ENCODE measurements around the gene CXXC5.

CXXC5 gene

GRCh38 chr5:139702548-139702947 lies 54.4 kb downstream of the CXXC5 start:
- ChIA-PET CTCF (interaction anchor here (1.2 to 4.5 kb wide), 4 partner anchors 7 to 68 kb away, joined by 3 to 46 read pairs (median 22); partner anchors contain the start of gene CXXC5), POLR2A (no interaction called here)
- Histone ChIP-seq H3K4me1 (ENCODE audit: control extremely low read depth in 1 of 4, control insufficient read depth in 4 of 4, insufficient read depth in 4 of 4, low read length in 3 of 4) (peaks cover 0 to 76% (median 56%) of the 10 kb centered on the region in 4 experiments), H3K27ac (ENCODE audit: insufficient read depth in 1 of 2, low read depth in 1 of 2, low read length in 2 of 2, poor library complexity in 1 of 2, severe bottlenecking in 2 of 2) (no peak overlapping the region), H3K9me3 (ENCODE audit: control extremely low read depth in 1 of 5, control insufficient read depth in 4 of 5, insufficient read depth in 2 of 5, low read depth in 1 of 5, low read length in 4 of 5) (no peaks in the 10 kb centered on the region), H3K4me3 (ENCODE audit: control insufficient read depth in 1 of 7, extremely low read depth in 1 of 7, insufficient read depth in 4 of 7, low read depth in 2 of 7, low read length in 6 of 7) (no peak overlapping the region), H3K27me3 (replicated peaks in 2 of 5; ENCODE audit: control insufficient read depth in 4 of 5, insufficient read depth in 5 of 5, low read length in 4 of 5) (no peaks in the 10 kb centered on the region), H3K36me3 (ENCODE audit: control insufficient read depth in 4 of 4, insufficient read depth in 4 of 4, low read length in 3 of 4) (no peaks in the 10 kb centered on the region)
- WGBS (ENCODE audit: insufficient coverage): 88% methylated on average over 1 of the region's 3 CpGs
- no peak for DNase-seq

GRCh38 chr5:139704748-139705147 lies 56.6 kb downstream of the CXXC5 start:
- H3K27ac ChIP-seq (ENCODE audit: insufficient read depth in 1 of 2, low read depth in 1 of 2, low read length in 2 of 2, poor library complexity in 1 of 2, severe bottlenecking in 2 of 2): no peak overlapping the region
- no peaks in the 10 kb centered on the region for H3K9me3 ChIP-seq (ENCODE audit: control extremely low read depth in 1 of 5, control insufficient read depth in 4 of 5, insufficient read depth in 2 of 5, low read depth in 1 of 5, low read length in 4 of 5)
- no peak overlapping the region for H3K4me3 ChIP-seq (ENCODE audit: control insufficient read depth in 1 of 7, extremely low read depth in 1 of 7, insufficient read depth in 4 of 7, low read depth in 2 of 7, low read length in 6 of 7)
- DNase-seq: no peak
- ChIA-PET POLR2A (interaction anchor here (0.6 kb wide), 1 partner anchor 59 kb away, joined by 3 read pairs; no protein-coding TSS in a partner anchor), CTCF (interaction anchor here (8.7 kb wide), 1 partner anchor 70 kb away, joined by 118 read pairs; no protein-coding TSS in a partner anchor)
- WGBS (ENCODE audit: insufficient coverage): 100% methylated on average over 2 of the region's 4 CpGs
- H3K27me3 ChIP-seq (replicated peaks in 2 of 5; ENCODE audit: control insufficient read depth in 4 of 5, insufficient read depth in 5 of 5, low read length in 4 of 5): no peaks in the 10 kb centered on the region
- H3K4me1 ChIP-seq (ENCODE audit: control extremely low read depth in 1 of 4, control insufficient read depth in 4 of 4, insufficient read depth in 4 of 4, low read length in 3 of 4): peaks cover 0 to 73% (median 51%) of the 10 kb centered on the region in 4 experiments
- no peaks in the 10 kb centered on the region for H3K36me3 ChIP-seq (ENCODE audit: control insufficient read depth in 4 of 4, insufficient read depth in 4 of 4, low read length in 3 of 4)

- peak in 2 of 3 donors; percentile 34 to 41 for DNase-seq
- 96% methylated on average over 2 of the region's 3 CpGs for WGBS (ENCODE audit: insufficient coverage)
- no peaks in the 10 kb centered on the region for H3K9me3 ChIP-seq (ENCODE audit: control extremely low read depth in 1 of 5, control insufficient read depth in 4 of 5, insufficient read depth in 2 of 5, low read depth in 1 of 5, low read length in 4 of 5)
- ChIA-PET POLR2A (interaction anchor here (0.8 to 1.2 kb wide), 2 partner anchors 8 to 55 kb away, joined by 3 to 5 read pairs; no protein-coding TSS in a partner anchor), CTCF (interaction anchor here (1.1 to 8.7 kb wide), 3 partner anchors 12 to 70 kb away, joined by 3 to 118 read pairs (median 3); no protein-coding TSS in a partner anchor)
- no peaks in the 10 kb centered on the region for H3K27me3 ChIP-seq (replicated peaks in 2 of 5; ENCODE audit: control insufficient read depth in 4 of 5, insufficient read depth in 5 of 5, low read length in 4 of 5)
- H3K36me3 ChIP-seq (ENCODE audit: control insufficient read depth in 4 of 4, insufficient read depth in 4 of 4, low read length in 3 of 4): no peaks in the 10 kb centered on the region
- H3K4me3 ChIP-seq (ENCODE audit: control insufficient read depth in 1 of 7, extremely low read depth in 1 of 7, insufficient read depth in 4 of 7, low read depth in 2 of 7, low read length in 6 of 7): no peak overlapping the region
- peak overlapping the region in 1 of 2 experiments; percentile 1 for H3K27ac ChIP-seq (ENCODE audit: insufficient read depth in 1 of 2, low read depth in 1 of 2, low read length in 2 of 2, poor library complexity in 1 of 2, severe bottlenecking in 2 of 2)
- peaks cover 0 to 72% (median 53%) of the 10 kb centered on the region in 4 experiments for H3K4me1 ChIP-seq (ENCODE audit: control extremely low read depth in 1 of 4, control insufficient read depth in 4 of 4, insufficient read depth in 4 of 4, low read length in 3 of 4)
Measured at GRCh38 chr5:139705191-139705590, 57.0 kb downstream of the CXXC5 start.

- H3K27me3 ChIP-seq (replicated peaks in 2 of 5; ENCODE audit: control insufficient read depth in 4 of 5, insufficient read depth in 5 of 5, low read length in 4 of 5): no peaks in the 10 kb centered on the region
- whole genome bisulfite sequencing (ENCODE audit: insufficient coverage): 61% methylated on average over 3 of the region's 10 CpGs
Measured at GRCh38 chr5:139705655-139706587, 57.8 kb downstream of the CXXC5 start.

GRCh38 chr5:139707445-139708003 lies 59.4 kb downstream of the CXXC5 start:
- CTCF ChIA-PET: interaction anchor here (1.9 to 8.7 kb wide), 5 partner anchors 7 to 73 kb away, joined by 8 to 118 read pairs (median 51); no protein-coding TSS in a partner anchor
- H3K36me3 ChIP-seq (ENCODE audit: control insufficient read depth in 4 of 4, insufficient read depth in 4 of 4, low read length in 3 of 4): no peaks in the 10 kb centered on the region
- POLR2A ChIA-PET: interaction anchor here (0.6 to 4.1 kb wide), 2 partner anchors 70 to 71 kb away, joined by 4 to 39 read pairs; no protein-coding TSS in a partner anchor
- H3K9me3 ChIP-seq (ENCODE audit: control extremely low read depth in 1 of 5, control insufficient read depth in 4 of 5, insufficient read depth in 2 of 5, low read depth in 1 of 5, low read length in 4 of 5): no peaks in the 10 kb centered on the region
- H3K27ac ChIP-seq (ENCODE audit: insufficient read depth in 1 of 2, low read depth in 1 of 2, low read length in 2 of 2, poor library complexity in 1 of 2, severe bottlenecking in 2 of 2): no peak overlapping the region
- H3K27me3 ChIP-seq (replicated peaks in 2 of 5; ENCODE audit: control insufficient read depth in 4 of 5, insufficient read depth in 5 of 5, low read length in 4 of 5): no peaks in the 10 kb centered on the region
- no peak for DNase-seq
- no peak overlapping the region for H3K4me3 ChIP-seq (ENCODE audit: control insufficient read depth in 1 of 7, extremely low read depth in 1 of 7, insufficient read depth in 4 of 7, low read depth in 2 of 7, low read length in 6 of 7)
- WGBS (ENCODE audit: insufficient coverage): 100% methylated on average over 1 of the region's 5 CpGs
- H3K4me1 ChIP-seq (ENCODE audit: control extremely low read depth in 1 of 4, control insufficient read depth in 4 of 4, insufficient read depth in 4 of 4, low read length in 3 of 4): peaks cover 0 to 71% (median 54%) of the 10 kb centered on the region in 4 experiments

More at GRCh38 chr5:139705655-139706587, 57.8 kb downstream of the CXXC5 start:
- Histone ChIP-seq H3K27ac (ENCODE audit: insufficient read depth in 1 of 2, low read depth in 1 of 2, low read length in 2 of 2, poor library complexity in 1 of 2, severe bottlenecking in 2 of 2) (peak overlapping the region in 1 of 2 experiments; percentile 1), H3K36me3 (ENCODE audit: control insufficient read depth in 4 of 4, insufficient read depth in 4 of 4, low read length in 3 of 4) (no peaks in the 10 kb centered on the region), H3K9me3 (ENCODE audit: control extremely low read depth in 1 of 5, control insufficient read depth in 4 of 5, insufficient read depth in 2 of 5, low read depth in 1 of 5, low read length in 4 of 5) (no peaks in the 10 kb centered on the region), H3K4me3 (ENCODE audit: control insufficient read depth in 1 of 7, extremely low read depth in 1 of 7, insufficient read depth in 4 of 7, low read depth in 2 of 7, low read length in 6 of 7) (peak overlapping the region in 1 of 7 experiments; percentile 1), H3K4me1 (ENCODE audit: control extremely low read depth in 1 of 4, control insufficient read depth in 4 of 4, insufficient read depth in 4 of 4, low read length in 3 of 4) (peaks cover 0 to 73% (median 53%) of the 10 kb centered on the region in 4 experiments)
- no peak for DNase-seq
- ChIA-PET CTCF (interaction anchor here (0.5 to 8.7 kb wide), 5 partner anchors 12 to 1954 kb away, joined by 3 to 118 read pairs (median 3); no protein-coding TSS in a partner anchor), POLR2A (interaction anchor here (0.8 to 1.2 kb wide), 2 partner anchors 9 to 56 kb away, joined by 3 to 5 read pairs; no protein-coding TSS in a partner anchor)

- Histone ChIP-seq H3K4me1 (ENCODE audit: control extremely low read depth in 1 of 4, control insufficient read depth in 4 of 4, insufficient read depth in 4 of 4, low read length in 3 of 4) (peaks cover 0 to 75% (median 57%) of the 10 kb centered on the region in 4 experiments), H3K27me3 (replicated peaks in 2 of 5; ENCODE audit: control insufficient read depth in 4 of 5, insufficient read depth in 5 of 5, low read length in 4 of 5) (no peaks in the 10 kb centered on the region), H3K4me3 (ENCODE audit: control insufficient read depth in 1 of 7, extremely low read depth in 1 of 7, insufficient read depth in 4 of 7, low read depth in 2 of 7, low read length in 6 of 7) (peak overlapping the region in 1 of 7 experiments; percentile 37), H3K36me3 (ENCODE audit: control insufficient read depth in 4 of 4, insufficient read depth in 4 of 4, low read length in 3 of 4) (no peaks in the 10 kb centered on the region), H3K9me3 (ENCODE audit: control extremely low read depth in 1 of 5, control insufficient read depth in 4 of 5, insufficient read depth in 2 of 5, low read depth in 1 of 5, low read length in 4 of 5) (no peaks in the 10 kb centered on the region), H3K27ac (ENCODE audit: insufficient read depth in 1 of 2, low read depth in 1 of 2, low read length in 2 of 2, poor library complexity in 1 of 2, severe bottlenecking in 2 of 2) (peak overlapping the region in 1 of 2 experiments; percentile 79)
- DNase-seq: no peak
- POLR2A ChIA-PET: interaction anchor here (1.0 to 4.1 kb wide), 5 partner anchors 18 to 71 kb away, joined by 3 to 39 read pairs (median 7); partner anchors contain the start of gene CXXC5
- WGBS (ENCODE audit: insufficient coverage): 83% methylated on average over 4 of the region's 4 CpGs
- CTCF ChIA-PET: interaction anchor here (1.2 to 8.7 kb wide), 9 partner anchors 8 to 260 kb away, joined by 3 to 118 read pairs (median 15); no protein-coding TSS in a partner anchor
Measured at GRCh38 chr5:139708434-139708861, 60.3 kb downstream of the CXXC5 start.
